ENCODE measurements around the gene TMEM132C. TPM values are rescaled to one million over a fixed set of nuclear protein-coding genes. Genes with fewer than 3 reads are reported as not detected.

The TMEM132C gene
- total and polyA plus RNA-seq, 2 experiments from 2014 or later: not detected

DNA sequence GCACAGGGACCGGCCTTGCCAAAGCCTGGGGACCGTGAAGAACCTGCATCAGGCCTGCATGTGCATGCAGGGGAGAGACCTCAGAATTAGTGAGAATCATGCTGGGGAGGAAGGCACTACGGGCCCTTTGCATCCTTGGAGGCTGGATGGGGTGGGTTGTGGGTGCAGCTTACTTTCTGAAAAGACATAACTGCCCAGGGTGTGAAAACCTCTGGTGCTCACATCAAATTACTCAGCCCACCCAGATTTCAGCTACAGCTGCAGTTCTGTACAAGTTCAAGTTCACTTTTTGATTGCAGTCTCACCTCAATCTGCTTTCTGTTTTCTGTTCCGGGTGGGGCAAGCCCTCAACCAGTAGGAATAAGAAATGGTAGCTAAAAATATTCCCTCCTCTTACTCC lies 426.1 kb downstream of the TMEM132C start:
- H3K9me2 ChIP-seq (ENCODE audit: insufficient read depth): no peaks in the 10 kb centered on the region
- H3K27me3 ChIP-seq (ENCODE audit: insufficient read depth): no peaks in the 10 kb centered on the region
- no peaks in the 10 kb centered on the region for H3K4me1 ChIP-seq (ENCODE audit: insufficient read depth)
- Mint-ChIP-seq H3K36me3 (ENCODE audit: low read depth) (peaks cover 36% of the 10 kb centered on the region), H3K9me3 (peaks cover 38% of the 10 kb centered on the region; the same call in 2 of the 3 replicates), H3K27ac (no peak overlapping the region), H3K27me3 (ENCODE audit: insufficient read depth, low read depth, poor library complexity) (no peaks in the 10 kb centered on the region), H3K4me1 (no peaks in the 10 kb centered on the region), H3K4me3 (no peak overlapping the region)
- DNase-seq (ENCODE audit: low spot score): no peak
- no peaks in the 10 kb centered on the region for H3F3A ChIP-seq (replicated peaks; ENCODE audit: low read depth)
- H3K27ac ChIP-seq (ENCODE audit: low read depth): no peak overlapping the region
- H3K4me2 ChIP-seq: no peak overlapping the region
- H3K79me2 ChIP-seq (replicated peaks; ENCODE audit: insufficient read depth): no peaks in the 10 kb centered on the region
- ATAC-seq: no peak
- TF ChIP-seq EZH2phosphoT487 (IDR thresholded peaks at IDR 0.05; ENCODE audit: unreplicated experiment) (no peak), NANOG (IDR thresholded peaks at IDR 0.05; ENCODE audit: borderline replicate concordance) (no peak), EZH2 (IDR thresholded peaks at IDR 0.05; ENCODE audit: low read depth, unreplicated experiment) (no peak), POLR2AphosphoS5 (IDR thresholded peaks at IDR 0.05; ENCODE audit: low read depth) (no peak), STAT1 (IDR thresholded peaks at IDR 0.05; ENCODE audit: unreplicated experiment) (no peak), JUNB (IDR thresholded peaks at IDR 0.05; ENCODE audit: unreplicated experiment) (no peak)
- TF ChIP-seq, protein P1, sequence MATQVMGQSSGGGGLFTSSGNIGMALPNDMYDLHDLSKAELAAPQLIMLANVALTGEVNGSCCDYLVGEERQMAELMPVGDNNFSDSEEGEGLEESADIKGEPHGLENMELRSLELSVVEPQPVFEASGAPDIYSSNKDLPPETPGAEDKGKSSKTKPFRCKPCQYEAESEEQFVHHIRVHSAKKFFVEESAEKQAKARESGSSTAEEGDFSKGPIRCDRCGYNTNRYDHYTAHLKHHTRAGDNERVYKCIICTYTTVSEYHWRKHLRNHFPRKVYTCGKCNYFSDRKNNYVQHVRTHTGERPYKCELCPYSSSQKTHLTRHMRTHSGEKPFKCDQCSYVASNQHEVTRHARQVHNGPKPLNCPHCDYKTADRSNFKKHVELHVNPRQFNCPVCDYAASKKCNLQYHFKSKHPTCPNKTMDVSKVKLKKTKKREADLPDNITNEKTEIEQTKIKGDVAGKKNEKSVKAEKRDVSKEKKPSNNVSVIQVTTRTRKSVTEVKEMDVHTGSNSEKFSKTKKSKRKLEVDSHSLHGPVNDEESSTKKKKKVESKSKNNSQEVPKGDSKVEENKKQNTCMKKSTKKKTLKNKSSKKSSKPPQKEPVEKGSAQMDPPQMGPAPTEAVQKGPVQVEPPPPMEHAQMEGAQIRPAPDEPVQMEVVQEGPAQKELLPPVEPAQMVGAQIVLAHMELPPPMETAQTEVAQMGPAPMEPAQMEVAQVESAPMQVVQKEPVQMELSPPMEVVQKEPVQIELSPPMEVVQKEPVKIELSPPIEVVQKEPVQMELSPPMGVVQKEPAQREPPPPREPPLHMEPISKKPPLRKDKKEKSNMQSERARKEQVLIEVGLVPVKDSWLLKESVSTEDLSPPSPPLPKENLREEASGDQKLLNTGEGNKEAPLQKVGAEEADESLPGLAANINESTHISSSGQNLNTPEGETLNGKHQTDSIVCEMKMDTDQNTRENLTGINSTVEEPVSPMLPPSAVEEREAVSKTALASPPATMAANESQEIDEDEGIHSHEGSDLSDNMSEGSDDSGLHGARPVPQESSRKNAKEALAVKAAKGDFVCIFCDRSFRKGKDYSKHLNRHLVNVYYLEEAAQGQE (IDR thresholded peaks at IDR 0.05; ENCODE audit: unreplicated experiment): no peak
- H2AFZ ChIP-seq: no peak overlapping the region
- H3K36me3 ChIP-seq (ENCODE audit: insufficient read depth): no peaks in the 10 kb centered on the region
- H4K20me1 ChIP-seq (replicated peaks; ENCODE audit: insufficient read depth): no peaks in the 10 kb centered on the region
- H3K4me3 ChIP-seq: no peak overlapping the region

DNA sequence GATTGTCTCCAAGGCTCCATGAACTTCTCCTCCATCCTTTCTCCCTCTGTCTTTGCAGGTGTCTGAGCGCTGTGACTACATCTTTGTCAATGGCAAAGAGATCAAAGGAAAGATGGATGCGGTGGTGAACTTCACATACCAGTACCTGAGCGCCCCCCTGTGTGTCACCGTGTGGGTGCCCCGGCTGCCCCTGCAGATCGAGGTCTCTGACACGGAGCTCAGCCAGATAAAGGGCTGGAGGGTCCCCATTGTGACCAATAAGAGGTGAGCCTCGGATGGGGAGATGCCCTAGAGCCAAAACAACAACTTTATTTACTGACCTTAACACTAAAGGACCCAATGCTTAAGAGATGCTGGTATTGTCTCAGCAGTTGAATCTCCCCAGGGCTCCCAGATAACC lies 426.8 kb downstream of the TMEM132C start:
- Histone ChIP-seq H3F3A (replicated peaks; ENCODE audit: low read depth) (no peaks in the 10 kb centered on the region), H3K9me2 (ENCODE audit: insufficient read depth) (no peaks in the 10 kb centered on the region), H3K4me3 (no peak overlapping the region), H3K79me2 (replicated peaks; ENCODE audit: insufficient read depth) (no peaks in the 10 kb centered on the region), H2AFZ (no peak overlapping the region), H3K4me1 (ENCODE audit: insufficient read depth) (no peaks in the 10 kb centered on the region), H3K36me3 (ENCODE audit: insufficient read depth) (peaks cover 3% of the 10 kb centered on the region; the same call in 1 of the 2 replicates), H3K27ac (ENCODE audit: low read depth) (no peak overlapping the region), H3K4me2 (no peak overlapping the region), H3K27me3 (ENCODE audit: insufficient read depth) (no peaks in the 10 kb centered on the region), H4K20me1 (replicated peaks; ENCODE audit: insufficient read depth) (no peaks in the 10 kb centered on the region)
- no peak overlapping the region for H3K4me3 Mint-ChIP-seq
- H3K4me1 Mint-ChIP-seq: no peaks in the 10 kb centered on the region
- peaks cover 35% of the 10 kb centered on the region for H3K36me3 Mint-ChIP-seq (ENCODE audit: low read depth)
- H3K27ac Mint-ChIP-seq: no peak overlapping the region
- no peak for DNase-seq (ENCODE audit: low spot score)
- ATAC-seq: no peak
- peaks cover 2% of the 10 kb centered on the region for H3K27me3 Mint-ChIP-seq (ENCODE audit: insufficient read depth, low read depth, poor library complexity)
- peaks cover 38% of the 10 kb centered on the region; the same call in 2 of the 3 replicates for H3K9me3 Mint-ChIP-seq
- TF ChIP-seq, protein P2, sequence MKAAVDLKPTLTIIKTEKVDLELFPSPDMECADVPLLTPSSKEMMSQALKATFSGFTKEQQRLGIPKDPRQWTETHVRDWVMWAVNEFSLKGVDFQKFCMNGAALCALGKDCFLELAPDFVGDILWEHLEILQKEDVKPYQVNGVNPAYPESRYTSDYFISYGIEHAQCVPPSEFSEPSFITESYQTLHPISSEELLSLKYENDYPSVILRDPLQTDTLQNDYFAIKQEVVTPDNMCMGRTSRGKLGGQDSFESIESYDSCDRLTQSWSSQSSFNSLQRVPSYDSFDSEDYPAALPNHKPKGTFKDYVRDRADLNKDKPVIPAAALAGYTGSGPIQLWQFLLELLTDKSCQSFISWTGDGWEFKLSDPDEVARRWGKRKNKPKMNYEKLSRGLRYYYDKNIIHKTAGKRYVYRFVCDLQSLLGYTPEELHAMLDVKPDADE (IDR thresholded peaks at IDR 0.05): no peak
- TF ChIP-seq, protein P3, sequence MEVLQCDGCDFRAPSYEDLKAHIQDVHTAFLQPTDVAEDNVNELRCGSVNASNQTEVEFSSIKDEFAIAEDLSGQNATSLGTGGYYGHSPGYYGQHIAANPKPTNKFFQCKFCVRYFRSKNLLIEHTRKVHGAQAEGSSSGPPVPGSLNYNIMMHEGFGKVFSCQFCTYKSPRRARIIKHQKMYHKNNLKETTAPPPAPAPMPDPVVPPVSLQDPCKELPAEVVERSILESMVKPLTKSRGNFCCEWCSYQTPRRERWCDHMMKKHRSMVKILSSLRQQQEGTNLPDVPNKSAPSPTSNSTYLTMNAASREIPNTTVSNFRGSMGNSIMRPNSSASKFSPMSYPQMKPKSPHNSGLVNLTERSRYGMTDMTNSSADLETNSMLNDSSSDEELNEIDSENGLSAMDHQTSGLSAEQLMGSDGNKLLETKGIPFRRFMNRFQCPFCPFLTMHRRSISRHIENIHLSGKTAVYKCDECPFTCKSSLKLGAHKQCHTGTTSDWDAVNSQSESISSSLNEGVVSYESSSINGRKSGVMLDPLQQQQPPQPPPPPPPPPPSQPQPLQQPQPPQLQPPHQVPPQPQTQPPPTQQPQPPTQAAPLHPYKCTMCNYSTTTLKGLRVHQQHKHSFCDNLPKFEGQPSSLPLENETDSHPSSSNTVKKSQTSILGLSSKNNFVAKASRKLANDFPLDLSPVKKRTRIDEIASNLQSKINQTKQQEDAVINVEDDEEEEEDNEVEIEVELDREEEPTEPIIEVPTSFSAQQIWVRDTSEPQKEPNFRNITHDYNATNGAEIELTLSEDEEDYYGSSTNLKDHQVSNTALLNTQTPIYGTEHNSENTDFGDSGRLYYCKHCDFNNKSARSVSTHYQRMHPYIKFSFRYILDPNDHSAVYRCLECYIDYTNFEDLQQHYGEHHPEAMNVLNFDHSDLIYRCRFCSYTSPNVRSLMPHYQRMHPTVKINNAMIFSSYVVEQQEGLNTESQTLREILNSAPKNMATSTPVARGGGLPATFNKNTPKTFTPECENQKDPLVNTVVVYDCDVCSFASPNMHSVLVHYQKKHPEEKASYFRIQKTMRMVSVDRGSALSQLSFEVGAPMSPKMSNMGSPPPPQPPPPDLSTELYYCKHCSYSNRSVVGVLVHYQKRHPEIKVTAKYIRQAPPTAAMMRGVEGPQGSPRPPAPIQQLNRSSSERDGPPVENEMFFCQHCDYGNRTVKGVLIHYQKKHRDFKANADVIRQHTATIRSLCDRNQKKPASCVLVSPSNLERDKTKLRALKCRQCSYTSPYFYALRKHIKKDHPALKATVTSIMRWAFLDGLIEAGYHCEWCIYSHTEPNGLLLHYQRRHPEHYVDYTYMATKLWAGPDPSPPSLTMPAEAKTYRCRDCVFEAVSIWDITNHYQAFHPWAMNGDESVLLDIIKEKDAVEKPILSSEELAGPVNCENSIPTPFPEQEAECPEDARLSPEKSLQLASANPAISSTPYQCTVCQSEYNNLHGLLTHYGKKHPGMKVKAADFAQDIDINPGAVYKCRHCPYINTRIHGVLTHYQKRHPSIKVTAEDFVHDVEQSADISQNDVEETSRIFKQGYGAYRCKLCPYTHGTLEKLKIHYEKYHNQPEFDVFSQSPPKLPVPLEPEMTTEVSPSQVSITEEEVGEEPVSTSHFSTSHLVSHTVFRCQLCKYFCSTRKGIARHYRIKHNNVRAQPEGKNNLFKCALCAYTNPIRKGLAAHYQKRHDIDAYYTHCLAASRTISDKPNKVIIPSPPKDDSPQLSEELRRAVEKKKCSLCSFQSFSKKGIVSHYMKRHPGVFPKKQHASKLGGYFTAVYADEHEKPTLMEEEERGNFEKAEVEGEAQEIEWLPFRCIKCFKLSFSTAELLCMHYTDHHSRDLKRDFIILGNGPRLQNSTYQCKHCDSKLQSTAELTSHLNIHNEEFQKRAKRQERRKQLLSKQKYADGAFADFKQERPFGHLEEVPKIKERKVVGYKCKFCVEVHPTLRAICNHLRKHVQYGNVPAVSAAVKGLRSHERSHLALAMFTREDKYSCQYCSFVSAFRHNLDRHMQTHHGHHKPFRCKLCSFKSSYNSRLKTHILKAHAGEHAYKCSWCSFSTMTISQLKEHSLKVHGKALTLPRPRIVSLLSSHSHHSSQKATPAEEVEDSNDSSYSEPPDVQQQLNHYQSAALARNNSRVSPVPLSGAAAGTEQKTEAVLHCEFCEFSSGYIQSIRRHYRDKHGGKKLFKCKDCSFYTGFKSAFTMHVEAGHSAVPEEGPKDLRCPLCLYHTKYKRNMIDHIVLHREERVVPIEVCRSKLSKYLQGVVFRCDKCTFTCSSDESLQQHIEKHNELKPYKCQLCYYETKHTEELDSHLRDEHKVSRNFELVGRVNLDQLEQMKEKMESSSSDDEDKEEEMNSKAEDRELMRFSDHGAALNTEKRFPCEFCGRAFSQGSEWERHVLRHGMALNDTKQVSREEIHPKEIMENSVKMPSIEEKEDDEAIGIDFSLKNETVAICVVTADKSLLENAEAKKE (CRISPR knock-in tag; IDR thresholded peaks at IDR 0.05): no peak
- no peak for TF ChIP-seq JUNB (IDR thresholded peaks at IDR 0.05; ENCODE audit: unreplicated experiment)

All from GM23338 (cell line).